ENCODE data around the gene COX10.

DNA sequence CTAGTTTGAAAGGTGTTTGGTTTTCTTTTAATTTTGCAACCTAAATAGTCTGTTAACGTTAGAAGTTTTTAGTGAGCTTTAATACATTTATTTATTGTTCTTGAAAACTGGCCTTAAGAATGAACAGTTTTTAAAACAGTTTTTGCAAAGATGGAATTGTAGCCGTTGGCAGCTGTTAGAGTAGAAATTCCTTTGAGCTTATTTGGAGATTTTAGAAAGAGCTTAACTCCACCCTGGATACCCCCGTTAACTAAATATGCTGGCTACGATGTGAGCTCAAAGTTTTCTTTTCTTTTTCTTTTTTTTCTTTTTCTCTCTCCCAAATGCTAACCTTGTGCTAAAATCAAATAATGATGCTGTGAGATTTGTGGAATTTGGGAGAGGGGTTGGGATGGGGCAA lies 75.2 kb downstream of the COX10 start:
- TF ChIP-seq POLR2AphosphoS5 (IDR thresholded peaks at IDR 0.05): no peak
- no peak for TF ChIP-seq EP300 (IDR thresholded peaks at IDR 0.05)
- TF ChIP-seq CTCF (IDR thresholded peaks at IDR 0.05): no peak
- no peak for TF ChIP-seq POLR2A (IDR thresholded peaks at IDR 0.05)
